ENCODE measurements around the gene ENO4. TPM values are rescaled to one million over a fixed set of nuclear protein-coding genes. Genes with fewer than 3 reads are reported as not detected.

ENO4 gene
- total RNA-seq, 1 donor from 2014 or later = 0.07 TPM

DNA sequence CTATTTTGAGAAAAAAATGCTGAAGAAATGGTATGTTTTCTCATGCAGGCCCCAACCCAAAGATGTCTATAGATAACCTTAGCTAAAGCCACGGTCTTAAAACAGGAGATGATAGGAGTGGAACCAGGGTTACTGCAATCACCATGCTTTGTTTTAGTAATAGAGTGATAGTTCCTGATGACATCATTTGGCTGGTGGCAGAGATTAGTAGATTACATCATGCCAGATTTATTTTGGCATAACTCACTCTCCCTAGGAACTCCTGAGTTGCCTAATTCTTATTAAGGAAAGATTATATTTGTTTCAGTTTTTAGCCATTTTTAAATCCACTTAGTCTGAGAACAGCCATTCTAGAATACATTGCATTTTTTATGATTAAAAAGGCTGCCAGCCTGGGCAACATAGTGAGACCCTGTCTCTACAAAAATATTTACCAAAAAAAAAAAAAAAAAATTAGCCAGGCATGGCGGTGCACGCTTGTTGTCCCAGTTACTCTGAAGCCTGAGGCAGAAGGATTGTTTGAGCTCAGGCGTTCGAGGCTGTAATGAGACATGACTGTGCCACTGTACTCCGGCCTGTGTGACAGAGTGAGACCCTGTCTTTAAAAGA is 17.8 kb downstream of the ENO4 start:
- no peak overlapping the region for H3K27ac Mint-ChIP-seq
- H3K4me3 Mint-ChIP-seq = no peak overlapping the region
- ChIA-PET CTCF (no interaction called here), POLR2A (no interaction called here)
- no peaks in the 10 kb centered on the region for H3K9me3 Mint-ChIP-seq
- intact Hi-C loops (cut with micrococcal nuclease) = no loop called here
- H3K27me3 Mint-ChIP-seq = no peaks in the 10 kb centered on the region
- TF ChIP-seq, protein P1, sequence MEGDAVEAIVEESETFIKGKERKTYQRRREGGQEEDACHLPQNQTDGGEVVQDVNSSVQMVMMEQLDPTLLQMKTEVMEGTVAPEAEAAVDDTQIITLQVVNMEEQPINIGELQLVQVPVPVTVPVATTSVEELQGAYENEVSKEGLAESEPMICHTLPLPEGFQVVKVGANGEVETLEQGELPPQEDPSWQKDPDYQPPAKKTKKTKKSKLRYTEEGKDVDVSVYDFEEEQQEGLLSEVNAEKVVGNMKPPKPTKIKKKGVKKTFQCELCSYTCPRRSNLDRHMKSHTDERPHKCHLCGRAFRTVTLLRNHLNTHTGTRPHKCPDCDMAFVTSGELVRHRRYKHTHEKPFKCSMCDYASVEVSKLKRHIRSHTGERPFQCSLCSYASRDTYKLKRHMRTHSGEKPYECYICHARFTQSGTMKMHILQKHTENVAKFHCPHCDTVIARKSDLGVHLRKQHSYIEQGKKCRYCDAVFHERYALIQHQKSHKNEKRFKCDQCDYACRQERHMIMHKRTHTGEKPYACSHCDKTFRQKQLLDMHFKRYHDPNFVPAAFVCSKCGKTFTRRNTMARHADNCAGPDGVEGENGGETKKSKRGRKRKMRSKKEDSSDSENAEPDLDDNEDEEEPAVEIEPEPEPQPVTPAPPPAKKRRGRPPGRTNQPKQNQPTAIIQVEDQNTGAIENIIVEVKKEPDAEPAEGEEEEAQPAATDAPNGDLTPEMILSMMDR (IDR thresholded peaks at IDR 0.05) = no peak
- H3K36me3 Mint-ChIP-seq (ENCODE audit: low read depth) = no peaks in the 10 kb centered on the region
- H3K4me1 Mint-ChIP-seq = no peaks in the 10 kb centered on the region
- ATAC-seq (ENCODE audit: low read depth) (no peak), DNase-seq (no peak)

DNA sequence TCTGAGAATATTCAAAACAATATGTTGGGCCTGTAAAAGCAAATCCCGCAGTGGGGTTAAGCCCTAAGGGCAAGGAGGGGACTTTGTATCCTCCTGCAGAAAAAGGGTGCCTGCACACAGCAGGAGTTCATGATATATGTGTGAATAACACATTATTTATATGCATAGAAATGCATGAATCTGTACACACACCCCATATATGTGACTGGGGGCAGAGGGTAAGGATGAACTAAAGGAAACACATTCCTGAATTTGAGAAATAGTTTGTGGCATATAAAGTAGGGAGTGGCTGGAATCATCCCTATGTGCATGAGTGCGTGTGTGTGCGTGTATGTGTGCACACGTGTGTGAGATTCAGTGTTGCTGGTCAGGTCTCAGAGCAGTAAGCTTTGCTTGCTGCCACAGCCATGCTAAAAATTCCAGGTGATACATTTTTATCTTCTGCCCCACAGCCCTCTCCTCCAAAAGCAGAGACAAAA is 18.9 kb downstream of the ENO4 start:
- no peaks in the 10 kb centered on the region for H3K9me3 Mint-ChIP-seq
- H3K4me3 Mint-ChIP-seq = no peak overlapping the region
- DNase-seq (no peak), ATAC-seq (ENCODE audit: low read depth) (no peak)
- intact Hi-C loops (cut with micrococcal nuclease) = no loop called here
- ChIA-PET POLR2A (no interaction called here), CTCF (no interaction called here)
- TF ChIP-seq, protein P1 (IDR thresholded peaks at IDR 0.05) = no peak
- no peaks in the 10 kb centered on the region for H3K27me3 Mint-ChIP-seq
- no peak overlapping the region for H3K27ac Mint-ChIP-seq
- H3K4me1 Mint-ChIP-seq = no peaks in the 10 kb centered on the region
- no peaks in the 10 kb centered on the region for H3K36me3 Mint-ChIP-seq (ENCODE audit: low read depth)

DNA sequence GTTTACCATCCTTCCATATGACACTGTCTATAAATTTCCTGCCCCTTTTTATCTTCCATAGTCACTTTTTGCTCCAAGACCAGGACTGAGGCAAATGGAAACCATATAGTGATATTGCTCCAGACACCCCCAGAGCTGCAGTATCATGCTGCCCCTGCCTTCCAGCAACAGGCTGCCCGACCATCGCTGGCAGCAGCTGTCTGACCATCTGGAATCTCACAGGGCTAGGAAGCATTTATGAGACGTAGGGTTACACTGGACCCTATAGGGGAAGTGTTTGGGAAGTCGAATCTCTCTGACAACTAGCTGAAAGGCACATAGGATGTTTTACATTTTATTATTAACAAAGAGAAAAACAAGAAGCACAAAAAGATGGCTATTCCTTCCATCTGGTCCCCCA is 19.4 kb downstream of the ENO4 start:
- no peak overlapping the region for H3K4me3 Mint-ChIP-seq
- no peak overlapping the region for H3K27ac Mint-ChIP-seq
- CTCF ChIA-PET = no interaction called here
- H3K36me3 Mint-ChIP-seq (ENCODE audit: low read depth) = no peaks in the 10 kb centered on the region
- no peak for DNase-seq
- TF ChIP-seq, protein P1 (IDR thresholded peaks at IDR 0.05) = no peak
- no peaks in the 10 kb centered on the region for H3K9me3 Mint-ChIP-seq
- H3K27me3 Mint-ChIP-seq = no peaks in the 10 kb centered on the region
- no peak for ATAC-seq (ENCODE audit: low read depth)
- intact Hi-C loops (cut with micrococcal nuclease) = no loop called here
- POLR2A ChIA-PET = no interaction called here
- no peaks in the 10 kb centered on the region for H3K4me1 Mint-ChIP-seq

DNA sequence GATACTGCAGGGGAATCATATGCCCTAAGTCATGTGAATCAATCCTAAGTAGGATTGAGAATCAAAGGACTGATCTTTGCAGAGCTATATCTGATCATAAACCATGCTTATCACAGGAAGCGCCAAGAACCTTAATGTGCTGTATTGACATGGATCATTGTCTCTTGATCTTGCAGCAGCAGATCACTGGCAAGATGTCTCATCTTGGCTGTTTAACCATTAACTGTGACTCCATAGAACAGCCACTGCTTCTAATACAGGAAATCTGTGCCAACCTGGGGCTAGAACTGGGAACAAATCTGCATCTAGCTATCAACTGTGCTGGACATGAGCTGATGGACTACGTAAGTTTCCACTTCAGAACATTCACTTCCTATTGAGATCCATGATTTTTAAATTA is 21.6 kb downstream of the ENO4 start:
- no peak for DNase-seq
- TF ChIP-seq, protein P1 (IDR thresholded peaks at IDR 0.05) = no peak
- no peak overlapping the region for H3K27ac Mint-ChIP-seq
- ChIA-PET POLR2A (no interaction called here), CTCF (no interaction called here)
- H3K4me3 Mint-ChIP-seq = no peak overlapping the region
- H3K4me1 Mint-ChIP-seq = no peaks in the 10 kb centered on the region
- no peaks in the 10 kb centered on the region for H3K36me3 Mint-ChIP-seq (ENCODE audit: low read depth)
- H3K27me3 Mint-ChIP-seq = no peaks in the 10 kb centered on the region
- ATAC-seq (ENCODE audit: low read depth) = no peak
- intact Hi-C loops (cut with micrococcal nuclease) = no loop called here
- no peaks in the 10 kb centered on the region for H3K9me3 Mint-ChIP-seq

DNA sequence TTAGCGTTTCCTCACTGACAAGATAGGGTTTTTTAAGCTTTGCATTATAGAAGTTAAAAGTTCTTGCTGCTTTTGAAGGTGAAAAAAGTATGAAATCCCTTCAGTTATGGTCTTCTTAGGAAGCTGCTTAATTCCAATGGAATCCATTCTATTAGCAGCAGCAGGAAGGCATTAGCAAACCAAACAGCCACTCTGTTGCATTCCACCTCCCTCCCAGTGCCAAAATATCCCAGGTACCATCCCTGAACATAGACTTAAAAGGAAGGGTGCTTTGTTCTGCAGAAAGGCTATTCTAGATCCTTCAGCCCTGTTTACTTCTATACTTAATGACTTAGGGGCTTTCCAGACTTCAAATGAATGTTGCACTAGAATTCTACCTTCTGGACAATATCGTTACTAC is 23.8 kb downstream of the ENO4 start:
- CTCF ChIA-PET = no interaction called here
- DNase-seq = no peak
- H3K27me3 Mint-ChIP-seq = no peaks in the 10 kb centered on the region

More for the DNA sequence above, 23.8 kb downstream of the ENO4 start:
- TF ChIP-seq, protein P1 (IDR thresholded peaks at IDR 0.05) = no peak
- POLR2A ChIA-PET = no interaction called here
- intact Hi-C loops (cut with micrococcal nuclease) = no loop called here
- no peak for ATAC-seq (ENCODE audit: low read depth)
- no peaks in the 10 kb centered on the region for H3K9me3 Mint-ChIP-seq
- no peaks in the 10 kb centered on the region for H3K4me1 Mint-ChIP-seq
- H3K36me3 Mint-ChIP-seq (ENCODE audit: low read depth) = no peaks in the 10 kb centered on the region
- H3K4me3 Mint-ChIP-seq = no peak overlapping the region
- H3K27ac Mint-ChIP-seq = no peak overlapping the region
